WTC11 (cell line): Measurements from ENCODE around the gene MYOZ2. TPM values are rescaled to one million over a fixed set of nuclear protein-coding genes. Genes with fewer than 3 reads are reported as not detected.

Experiments used
- ATAC-seq: fragments of 200-7000 bp; cut with Tn5 transposase; 2 replicates; pipeline ENCODE4 v1.10.0; 2021; ENCODE audit warnings: mild to moderate bottlenecking, moderate library complexity
- CTCF ChIA-PET: fragments of 300-600 bp; sonication (Branson Sonifier 250); formaldehyde crosslinking; loops from one replicate; lab custom pipeline; 2021; ENCODE audit warnings: antibody characterized with exemption; lab: Charles Lee
- POLR2A ChIA-PET: fragments of 350-600 bp; sonication (Branson Sonifier 250); formaldehyde crosslinking; loops from one replicate; lab custom pipeline; 2021; ENCODE audit warnings: antibody characterized with exemption; lab: Charles Lee
- DNase-seq: peaks from one replicate; pipeline ENCODE4 v3.0.0; 2021; ENCODE audit warnings: low spot score
- H3K27ac Mint-ChIP-seq: 2 replicates; pipeline ENCODE4 v1.8.0; 2021; ENCODE audit warnings: mixed read lengths
- H3K27me3 Mint-ChIP-seq: 2 replicates; pipeline ENCODE4 v1.8.0; 2021; ENCODE audit warnings: low read depth, mild to moderate bottlenecking, moderate library complexity, mixed read lengths
- H3K36me3 Mint-ChIP-seq: 2 replicates; pipeline ENCODE4 v1.8.0; 2021; ENCODE audit warnings: mixed read lengths
- H3K4me1 Mint-ChIP-seq: 2 replicates; pipeline ENCODE4 v1.8.0; 2022; ENCODE audit warnings: mixed read lengths
- H3K4me3 Mint-ChIP-seq: 2 replicates; pipeline ENCODE4 v1.8.0; 2021; ENCODE audit warnings: mild to moderate bottlenecking, moderate library complexity, mixed read lengths
- H3K9me3 Mint-ChIP-seq: 2 replicates; pipeline ENCODE4 v1.8.0; 2021; ENCODE audit warnings: mixed read lengths
- AR ChIP-seq: fragments of 250-450 bp; sonication (Bioruptor Pico); IDR thresholded peaks from 2 replicates; pipeline ENCODE4 v1.9.0; 2021; ENCODE audit warnings: mild to moderate bottlenecking
- CDX4 ChIP-seq: fragments of 250-450 bp; sonication (Bioruptor Pico); IDR thresholded peaks from 2 replicates; pipeline ENCODE4 v1.9.0; 2021; ENCODE audit warnings: moderate library complexity, mild to moderate bottlenecking, inconsistent platforms, borderline replicate concordance
- CREB1 ChIP-seq: sonication (generic); formaldehyde crosslinking; IDR thresholded peaks from 2 replicates; pipeline ENCODE4 v1.8.0; 2023; ENCODE audit warnings: mild to moderate bottlenecking, missing genetic modification reagents
- CREM ChIP-seq: sonication (generic); formaldehyde crosslinking; IDR thresholded peaks from 2 replicates; pipeline ENCODE4 v1.8.1; 2022; ENCODE audit warnings: mild to moderate bottlenecking, missing genetic modification reagents, moderate library complexity
- E2F1 ChIP-seq: sonication (generic); formaldehyde crosslinking; IDR thresholded peaks from 2 replicates; pipeline ENCODE4 v1.8.0; 2022; ENCODE audit warnings: mild to moderate bottlenecking, missing genetic modification reagents
- ESRRA ChIP-seq: sonication (generic); formaldehyde crosslinking; IDR thresholded peaks from 2 replicates; pipeline ENCODE4 v1.8.1; 2022; ENCODE audit warnings: mild to moderate bottlenecking, missing genetic modification reagents, borderline replicate concordance
- FOXJ3 ChIP-seq: sonication (generic); formaldehyde crosslinking; IDR thresholded peaks from 2 replicates; pipeline ENCODE4 v1.9.0; 2021; ENCODE audit warnings: missing genetic modification reagents, mild to moderate bottlenecking, borderline replicate concordance
- FOXP1 ChIP-seq: sonication (generic); formaldehyde crosslinking; IDR thresholded peaks from 2 replicates; pipeline ENCODE4 v1.8.0; 2022; ENCODE audit warnings: missing genetic modification reagents, mild to moderate bottlenecking, moderate library complexity, borderline replicate concordance
- SMAD4 ChIP-seq: sonication (generic); formaldehyde crosslinking; IDR thresholded peaks from 2 replicates; pipeline ENCODE4 v1.8.0; 2022; ENCODE audit warnings: mild to moderate bottlenecking, missing genetic modification reagents
- SP1 ChIP-seq: sonication (generic); formaldehyde crosslinking; conservative IDR thresholded peaks from 2 replicates; pipeline ENCODE4 v1.8.1; 2022; ENCODE audit warnings: missing genetic modification reagents
- TEAD1 ChIP-seq: sonication (generic); formaldehyde crosslinking; IDR thresholded peaks from 2 replicates; pipeline ENCODE4 v1.8.0; 2022; ENCODE audit warnings: mild to moderate bottlenecking, missing genetic modification reagents
- ZBTB43 ChIP-seq: sonication (generic); formaldehyde crosslinking; IDR thresholded peaks from 2 replicates; pipeline ENCODE4 v1.8.1; 2023; ENCODE audit warnings: mild to moderate bottlenecking, missing genetic modification reagents
- ZNF281 ChIP-seq: sonication (generic); formaldehyde crosslinking; IDR thresholded peaks from 2 replicates; pipeline ENCODE4 v1.8.0; 2023; ENCODE audit warnings: mild to moderate bottlenecking, missing genetic modification reagents
- total RNA-seq: library from RNA; stranded (reverse); gene quantifications from 3 replicates; pipeline ENCODE4 v1.2.3, GENCODE V29; 2021
- TF ChIP-seq, protein P1 (sequence below): fragments of 250-450 bp; sonication (Bioruptor Pico); IDR thresholded peaks from 2 replicates; pipeline ENCODE4 v1.8.0; 2021; ENCODE audit warnings: mild to moderate bottlenecking

The MYOZ2 gene
- total RNA-seq, 1 experiment from 2014 or later: not detected

- no peak for TF ChIP-seq ZNF281 (CRISPR knock-in tag)
- no peak for TF ChIP-seq ESRRA (CRISPR knock-in tag)
- TF ChIP-seq E2F1 (CRISPR knock-in tag): no peak
Measured at GRCh38 chr4:119110121-119110520, 25.5 kb upstream of the MYOZ2 start (continued).

DNA sequence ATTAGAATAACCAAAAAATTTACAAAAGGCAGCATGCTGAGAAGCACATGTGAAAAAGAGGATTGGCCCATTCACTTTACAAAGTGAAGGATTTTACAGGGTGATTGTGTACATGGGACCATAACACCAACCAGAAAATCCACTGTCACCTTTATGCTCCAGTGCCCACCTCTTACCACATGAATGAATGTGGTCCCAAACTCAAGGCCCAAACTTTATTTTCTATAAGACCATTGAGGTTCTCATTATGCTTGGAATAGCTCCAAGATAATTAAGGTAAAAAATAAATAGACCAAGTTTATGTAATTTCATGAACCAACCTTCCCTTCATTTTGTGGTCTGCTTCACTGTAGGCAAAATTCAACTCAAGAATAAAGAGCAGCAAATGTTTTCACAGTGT is 24.3 kb upstream of the MYOZ2 start:
- POLR2A ChIA-PET: no interaction called here
- Mint-ChIP-seq H3K36me3 (no peaks in the 10 kb centered on the region), H3K4me3 (no peak overlapping the region), H3K27me3 (no peaks in the 10 kb centered on the region), H3K27ac (no peak overlapping the region), H3K9me3 (no peaks in the 10 kb centered on the region), H3K4me1 (peaks cover 2% of the 10 kb centered on the region; the same call in 1 of the 2 replicates)
- DNase-seq (no peak), ATAC-seq (no peak)
- TF ChIP-seq, protein P1, sequence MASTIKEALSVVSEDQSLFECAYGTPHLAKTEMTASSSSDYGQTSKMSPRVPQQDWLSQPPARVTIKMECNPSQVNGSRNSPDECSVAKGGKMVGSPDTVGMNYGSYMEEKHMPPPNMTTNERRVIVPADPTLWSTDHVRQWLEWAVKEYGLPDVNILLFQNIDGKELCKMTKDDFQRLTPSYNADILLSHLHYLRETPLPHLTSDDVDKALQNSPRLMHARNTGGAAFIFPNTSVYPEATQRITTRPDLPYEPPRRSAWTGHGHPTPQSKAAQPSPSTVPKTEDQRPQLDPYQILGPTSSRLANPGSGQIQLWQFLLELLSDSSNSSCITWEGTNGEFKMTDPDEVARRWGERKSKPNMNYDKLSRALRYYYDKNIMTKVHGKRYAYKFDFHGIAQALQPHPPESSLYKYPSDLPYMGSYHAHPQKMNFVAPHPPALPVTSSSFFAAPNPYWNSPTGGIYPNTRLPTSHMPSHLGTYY (CRISPR knock-in tag): no peak
- TF ChIP-seq SMAD4 (CRISPR knock-in tag) (no peak), FOXJ3 (no peak), ZBTB43 (no peak), AR (no peak), TEAD1 (CRISPR knock-in tag) (no peak), SP1 (no peak), FOXP1 (no peak), CREB1 (CRISPR knock-in tag) (no peak), CDX4 (CRISPR knock-in tag) (no peak), CREM (CRISPR knock-in tag) (no peak)
- CTCF ChIA-PET: no interaction called here
